ENCODE measurements around the gene CSNK2A2.

The CSNK2A2 gene

GRCh38 chr16:58109881-58110280 lies 88.0 kb downstream of the CSNK2A2 start:
- DNase-seq (no peak), ATAC-seq (no peak)

GRCh38 chr16:58109330-58109729 lies 88.6 kb downstream of the CSNK2A2 start:
- DNase-seq, result no peak
- no peak for ATAC-seq

Data from stimulated activated naive CD8-positive, alpha-beta T cell treated with anti-CD3 and anti-CD28 coated beads, Interleukin-15, Interleukin-2, amounts not matched to agents 100 U/mL and 50 U/mL, for 24 hours (primary cell).